GM19025 (cell line): ENCODE data around the gene EMCN.
A peak's percentile ranks its signal among the peaks of the same experiment; 100 is the strongest.
"Not testable (repeated sequence)": the region's sequence is repeated elsewhere in the genome, so short reads cannot be mapped to it uniquely, and the experiment has no call there.

Experiments used
- ATAC-seq: cut with Tn5 transposase; IDR thresholded peaks from one replicate; pipeline ENCODE4 v1.9.1; 2021; ENCODE audit warnings: mild to moderate bottlenecking, low read depth, moderate library complexity; ENCODE audit not compliant: unreplicated experiment

The EMCN gene

DNA sequence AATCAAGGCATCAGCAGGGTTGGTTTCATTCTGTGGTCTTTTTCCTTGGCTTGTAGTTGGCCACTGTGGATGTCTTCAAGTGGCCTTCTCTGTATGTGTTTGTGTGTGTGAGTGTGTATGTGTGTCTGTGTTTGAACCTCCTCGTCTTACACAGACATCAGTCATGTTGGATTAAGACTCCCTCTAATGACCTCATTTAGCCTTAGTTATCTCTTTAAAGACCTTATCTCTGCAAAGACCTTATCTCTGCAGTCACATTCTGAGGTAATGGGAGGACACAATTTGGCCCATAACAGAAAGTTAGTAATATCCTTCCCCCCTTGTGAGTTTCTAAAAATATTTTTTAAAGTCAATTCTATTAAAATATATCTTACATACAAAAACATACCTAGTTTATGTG is 126.7 kb downstream of the EMCN start:
- ATAC-seq: no peak

DNA sequence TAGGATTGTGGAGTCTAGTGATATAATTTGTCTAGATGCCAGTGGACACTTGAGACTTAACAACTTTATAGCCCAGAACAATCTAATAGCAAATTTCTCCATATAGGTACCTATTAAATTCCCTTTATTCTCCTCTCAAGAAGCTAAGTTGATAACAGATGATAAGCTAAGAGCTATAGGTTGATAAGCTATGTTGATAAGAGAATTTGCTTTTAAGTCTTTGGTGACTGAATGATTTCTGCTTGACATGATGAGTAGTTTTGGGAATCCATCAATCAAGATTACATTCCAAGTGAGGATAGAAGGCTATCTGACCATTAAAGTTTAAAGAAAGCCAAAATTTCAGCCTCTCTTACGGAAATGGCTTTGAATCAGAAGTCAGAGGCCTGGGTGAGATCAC is 131.6 kb downstream of the EMCN start:
- ATAC-seq: no peak

DNA sequence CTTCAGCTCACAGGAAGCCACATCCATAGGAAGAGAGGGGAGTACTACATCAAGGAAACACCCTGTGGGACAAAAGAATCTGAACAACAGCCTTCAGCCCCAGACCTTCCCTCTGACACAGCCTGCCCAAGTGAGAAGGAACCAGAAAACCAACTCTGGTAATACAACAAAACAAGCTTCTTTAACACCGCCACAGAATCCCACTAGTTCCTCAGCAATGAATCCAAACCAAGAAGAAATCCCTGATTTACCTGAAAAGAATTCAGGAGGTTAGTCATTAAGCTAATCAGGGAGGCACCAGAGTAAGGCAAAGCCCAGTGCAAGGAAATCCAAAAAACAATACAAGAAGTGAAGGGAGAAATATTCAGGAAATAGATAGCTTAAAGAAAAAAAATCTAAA is 137.4 kb downstream of the EMCN start:
- ATAC-seq: not testable (repeated sequence)

DNA sequence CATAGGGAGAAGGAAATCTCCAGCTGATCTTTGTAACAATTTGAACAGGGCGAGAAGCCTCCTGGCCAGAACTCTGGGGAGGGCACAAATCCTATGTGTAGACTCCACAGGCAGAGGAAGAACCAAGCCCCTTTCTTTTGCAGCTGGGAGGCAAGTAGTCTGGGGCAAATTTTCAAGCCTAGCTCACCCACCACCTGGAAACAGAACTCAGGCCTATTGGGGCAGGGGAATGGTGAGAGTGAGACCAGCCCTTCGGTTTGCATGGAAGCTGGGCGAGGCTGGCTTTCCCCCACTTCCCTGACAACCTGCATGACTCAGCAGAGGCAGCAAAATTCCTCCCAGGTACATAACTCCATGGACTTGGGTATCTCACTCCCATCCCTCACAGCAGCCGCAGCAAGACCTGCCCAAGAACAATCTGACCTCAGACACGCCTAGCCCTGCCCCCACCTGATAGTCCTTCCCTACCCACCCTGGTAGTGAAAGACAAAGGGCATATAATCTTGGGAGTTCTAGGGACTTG is 138.2 kb downstream of the EMCN start:
- no peak for ATAC-seq

DNA sequence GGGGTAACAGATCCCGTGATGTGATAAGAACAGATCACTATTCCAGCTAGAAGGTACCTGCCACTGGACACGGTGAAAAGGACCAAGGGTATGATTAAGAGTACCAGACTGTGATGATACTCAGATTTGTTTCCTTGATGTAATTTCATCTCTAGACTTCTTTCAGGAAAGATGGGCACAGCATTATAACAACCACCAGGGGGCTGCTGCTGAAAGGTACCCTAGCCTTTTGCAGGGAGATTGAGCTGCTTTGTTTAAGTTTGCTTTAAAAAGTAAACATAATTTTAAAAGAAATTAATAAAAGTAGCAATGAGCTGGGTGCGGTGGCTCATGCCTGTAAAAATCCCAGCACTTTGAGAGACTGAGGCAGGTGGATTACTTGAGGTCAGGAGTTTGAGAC is 145.4 kb downstream of the EMCN start:
- ATAC-seq: no peak

DNA sequence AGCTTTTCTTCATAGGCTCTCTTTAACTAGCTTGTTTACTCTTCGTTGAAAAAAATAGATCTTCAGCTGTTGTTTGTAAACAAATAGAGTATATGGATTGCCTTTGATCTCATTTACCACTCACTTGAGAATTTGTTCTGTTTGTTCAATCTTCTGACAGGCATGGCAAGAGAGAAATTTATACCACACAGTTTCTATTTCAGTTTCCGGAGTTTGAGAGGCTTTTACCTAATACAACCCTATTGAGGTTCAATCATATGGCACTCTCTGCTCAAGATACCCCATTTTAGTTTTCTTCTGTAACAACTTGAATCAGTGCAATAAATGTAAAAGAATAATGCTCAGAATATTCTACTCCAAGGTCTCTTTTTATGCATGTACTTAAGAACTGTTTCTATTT is 148.0 kb downstream of the EMCN start:
- peak; percentile 52 for ATAC-seq

DNA sequence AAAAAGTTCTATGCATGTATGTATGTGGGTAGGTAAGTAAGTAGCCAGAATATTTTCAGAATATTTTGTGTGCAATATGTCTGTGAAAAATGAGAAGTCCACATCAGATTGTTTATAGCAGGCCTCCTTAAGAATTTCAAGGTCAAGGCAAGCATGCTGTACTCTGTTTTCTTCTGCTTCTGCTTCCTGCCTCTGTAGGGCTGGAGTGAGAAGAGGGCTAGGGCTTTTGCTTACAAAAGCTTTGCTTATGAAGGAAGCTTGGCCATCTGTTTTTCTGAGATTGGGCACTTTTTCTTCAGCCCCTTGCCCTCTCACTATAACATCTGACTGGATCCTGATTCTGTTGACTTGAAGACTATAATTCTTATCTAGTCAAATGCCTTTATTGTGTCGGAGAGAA is 150.4 kb downstream of the EMCN start:
- no peak for ATAC-seq

DNA sequence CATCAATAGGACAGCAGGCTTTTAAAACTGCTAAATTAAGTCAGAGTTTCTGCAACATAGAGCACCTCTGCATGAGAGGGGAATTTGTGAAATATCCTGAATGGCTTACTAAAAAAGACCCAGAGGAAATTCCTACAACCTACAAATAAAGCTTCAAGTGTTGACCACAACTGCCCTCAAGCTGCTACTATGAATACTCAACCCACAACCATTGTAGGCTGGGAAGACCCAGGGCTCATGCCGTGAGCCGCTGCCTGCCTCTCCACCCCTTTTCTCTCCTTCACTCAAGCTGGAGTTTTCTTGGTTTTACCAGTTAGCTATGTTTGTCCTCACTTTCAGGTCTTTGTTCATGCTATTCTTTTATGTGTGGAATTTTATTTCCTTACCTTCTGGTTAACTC is 151.6 kb downstream of the EMCN start:
- ATAC-seq: peak; percentile 38

DNA sequence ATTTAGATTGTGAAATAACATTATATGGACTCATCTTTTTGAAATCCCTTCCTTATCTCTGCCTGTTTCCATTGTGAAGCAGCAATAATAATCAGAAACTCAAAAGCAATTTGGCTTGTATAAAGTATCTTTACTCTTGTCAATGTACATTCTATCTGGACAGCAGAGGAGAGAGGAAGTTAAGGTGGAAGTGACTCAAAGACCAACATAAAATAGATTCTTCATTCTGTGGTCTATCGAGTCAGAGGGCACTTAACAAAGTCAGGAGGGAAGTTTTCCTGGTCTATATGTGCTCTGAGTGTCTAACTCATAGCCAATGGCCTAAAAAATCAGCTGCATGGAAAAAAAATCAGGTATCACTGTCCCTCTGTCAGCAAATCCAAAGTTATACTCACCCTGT is 155.5 kb downstream of the EMCN start:
- ATAC-seq: no peak

DNA sequence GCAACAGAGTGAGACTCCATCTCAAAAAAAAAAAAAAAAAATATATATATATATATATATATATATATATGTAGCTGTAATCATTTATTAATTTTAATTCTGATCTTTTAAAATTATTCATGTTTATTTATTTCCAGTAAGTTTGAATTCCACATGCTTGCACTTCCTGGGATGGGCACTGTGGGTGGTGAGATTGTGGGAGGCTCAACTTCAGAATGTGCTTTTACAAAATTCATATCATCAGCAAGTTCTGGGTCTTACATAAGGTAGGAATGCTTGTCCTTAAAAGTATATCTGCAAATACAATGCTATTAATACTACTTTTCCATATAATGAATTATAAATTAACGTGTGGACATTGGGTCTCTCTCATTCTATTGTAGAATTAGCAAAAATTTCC is 156.5 kb downstream of the EMCN start:
- ATAC-seq: no peak

DNA sequence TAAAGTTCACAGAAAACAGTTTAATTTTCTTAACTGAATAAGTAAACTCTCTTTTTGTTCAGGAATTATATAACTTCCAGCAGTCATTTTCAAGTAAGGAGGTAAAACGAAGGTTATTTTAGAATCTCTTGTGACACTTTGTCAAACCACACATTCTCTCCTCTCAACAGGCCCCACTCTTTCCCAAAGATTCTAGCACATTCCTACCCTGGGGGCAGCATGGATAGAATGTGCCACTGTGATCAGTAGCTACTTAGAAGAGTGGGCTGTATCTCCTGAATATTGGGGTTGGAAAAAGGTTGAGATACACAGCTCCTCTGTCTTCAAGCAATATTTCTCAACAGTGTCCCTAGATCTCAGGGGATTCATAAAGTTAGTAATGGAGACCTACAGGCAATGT is 157.6 kb downstream of the EMCN start:
- ATAC-seq: no peak

DNA sequence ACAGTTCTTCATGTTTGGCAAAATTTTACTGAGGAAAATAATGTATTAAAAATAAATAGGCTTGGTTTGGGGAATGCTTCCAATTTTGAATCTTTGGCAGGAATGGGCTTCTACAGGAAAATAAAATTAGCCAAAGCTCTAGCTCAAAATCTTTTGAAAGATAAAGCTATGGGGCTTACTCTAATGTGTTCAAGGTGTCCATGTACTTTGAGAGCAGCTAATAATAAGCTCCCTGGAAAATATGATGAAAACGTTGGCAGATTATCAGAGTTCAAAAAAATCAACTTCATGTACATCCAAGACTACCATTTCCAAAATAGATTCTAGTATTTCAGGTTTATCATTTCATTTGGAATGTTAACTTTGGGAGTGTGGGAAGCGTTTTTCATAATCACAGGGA is 158.4 kb downstream of the EMCN start:
- no peak for ATAC-seq

DNA sequence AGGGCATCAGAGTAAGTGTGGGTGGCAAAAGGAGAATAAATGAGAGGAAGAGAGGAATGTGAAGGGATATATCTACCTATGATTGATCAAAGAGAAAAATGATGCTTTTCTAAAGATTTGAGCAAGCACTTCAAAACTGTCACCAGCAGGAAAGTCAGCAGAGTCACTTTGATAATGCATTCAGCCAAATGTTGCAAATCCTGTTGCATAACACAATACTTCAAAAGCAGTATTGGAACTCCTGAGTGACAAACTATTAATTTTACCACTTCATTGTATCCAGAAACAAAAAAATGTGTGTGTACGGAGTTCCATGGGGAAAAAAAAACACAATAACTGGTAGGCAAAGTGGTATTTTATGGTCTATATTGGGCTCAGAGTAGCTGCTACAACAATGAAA is 160.3 kb downstream of the EMCN start:
- ATAC-seq: no peak

DNA sequence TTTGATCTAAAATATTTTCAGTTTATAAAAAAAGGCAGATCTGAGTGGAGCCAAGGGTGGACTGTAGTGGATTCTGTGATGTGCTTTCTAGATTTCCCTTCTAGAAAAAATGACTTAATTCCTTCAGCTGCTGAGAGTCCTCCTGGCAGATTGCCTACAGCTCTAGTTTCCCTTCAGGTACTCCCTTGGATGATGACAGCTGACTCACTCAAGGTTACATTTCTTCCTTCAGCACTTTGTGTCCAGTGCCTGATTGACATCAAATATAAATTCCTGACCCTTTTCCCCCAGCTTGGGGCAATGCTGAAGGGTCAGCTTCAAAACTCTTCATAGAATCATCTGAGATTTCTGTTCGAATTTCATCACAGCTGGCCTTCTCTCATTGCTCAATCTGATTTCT is 161.7 kb downstream of the EMCN start:
- no peak for ATAC-seq

DNA sequence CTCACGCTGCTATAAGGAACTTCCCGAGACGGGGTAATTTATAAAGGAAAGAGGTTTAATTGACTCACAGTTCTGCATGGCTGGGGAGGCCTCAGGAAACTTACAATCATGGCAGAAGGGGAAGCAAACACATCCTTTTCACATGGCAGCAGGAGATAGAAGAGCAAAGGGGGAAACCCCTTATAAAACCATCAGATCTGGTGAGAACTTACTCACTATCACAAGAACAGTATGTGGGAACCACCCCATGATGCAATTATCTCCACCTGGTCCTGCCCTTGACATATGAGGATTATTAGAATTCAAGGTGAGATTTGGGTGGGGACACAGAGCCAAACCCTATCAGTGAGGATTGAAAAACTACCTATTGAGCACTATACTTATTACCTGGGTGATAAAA is 165.5 kb downstream of the EMCN start:
- not testable (repeated sequence) for ATAC-seq

DNA sequence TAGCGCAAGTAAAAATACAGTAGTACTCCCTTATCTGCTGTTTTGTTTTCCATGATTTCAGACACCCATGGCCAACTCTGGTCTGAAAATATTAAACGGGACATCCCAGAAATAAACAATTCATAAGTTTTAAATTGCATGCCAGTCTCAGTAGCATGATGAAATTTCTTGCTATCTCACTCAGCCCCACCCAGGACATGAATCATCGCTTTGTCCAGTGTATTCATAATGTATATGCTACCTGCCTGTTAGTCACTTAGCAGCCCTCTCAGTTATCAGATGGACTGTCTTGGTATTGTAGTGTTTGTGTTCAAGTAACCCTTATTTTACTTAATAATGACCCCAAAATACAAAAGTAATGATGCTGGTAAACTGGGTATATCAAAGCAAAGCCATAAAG is 169.3 kb downstream of the EMCN start:
- no peak for ATAC-seq

DNA sequence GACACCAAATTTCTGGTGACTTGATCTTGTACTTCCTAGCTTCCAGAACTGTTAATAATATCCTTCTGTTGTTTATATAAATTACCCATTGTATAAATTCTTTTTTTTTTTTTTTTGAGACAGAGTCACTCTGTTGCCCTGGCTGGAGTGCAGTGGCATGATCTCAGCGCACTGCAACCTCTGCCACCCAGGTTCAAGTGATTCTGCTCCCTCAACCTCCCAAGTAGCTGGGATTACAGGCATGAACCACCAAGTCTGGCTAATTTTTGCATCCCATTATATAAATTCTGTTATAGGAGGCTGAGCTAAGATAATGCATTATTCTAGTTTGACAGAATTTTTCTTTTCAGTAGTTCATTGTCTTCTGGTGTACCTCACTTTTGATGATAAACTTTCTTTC is 170.6 kb downstream of the EMCN start:
- ATAC-seq: no peak

DNA sequence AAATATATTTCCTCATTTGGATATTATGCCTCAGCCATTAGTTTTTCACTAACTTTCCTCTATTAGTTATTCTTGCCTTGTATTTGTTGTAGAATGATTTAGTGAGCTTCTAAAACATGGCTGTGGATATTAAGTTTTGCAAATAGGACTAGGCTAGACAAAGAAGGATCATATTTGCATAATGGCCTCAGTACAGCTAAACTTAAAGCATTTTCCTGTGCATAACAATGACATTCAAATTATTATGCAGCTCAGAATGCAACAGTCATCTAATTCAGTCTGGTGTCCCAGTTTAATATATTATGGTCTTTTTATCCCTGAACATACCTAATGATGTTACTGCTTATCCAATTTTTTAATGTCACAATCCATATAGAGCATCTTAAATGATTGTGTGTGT is 172.2 kb downstream of the EMCN start:
- ATAC-seq: no peak
